Gastrocnemius medialis (tissue), 4 donors: ENCODE results near the gene ITFG2. TPM values are rescaled to one million over a fixed set of nuclear protein-coding genes. Genes with fewer than 3 reads are reported as not detected.
"Not testable (repeated sequence)": the region's sequence is repeated elsewhere in the genome, so short reads cannot be mapped to it uniquely, and the experiment has no call there.

Experiments
- ATAC-seq, 2 donors: fragments of 150-250 bp; one replicate each; pipeline ENCODE4 v1.9.1; 2016
- DNase-seq, 2 donors: peaks; one replicate each; pipeline ENCODE4 v3.0.0-alpha.2; 2019
- H3K27ac ChIP-seq, 4 donors: fragments of 200-600 bp; sonication (generic); 1 replicate in 1 of 4; 2 replicates in 3 of 4; pipeline ENCODE4 v1.5.1; 2016 to 2018; ENCODE audit warnings: mild to moderate bottlenecking in 2 of 4, moderate library complexity in 1 of 4
- H3K27me3 ChIP-seq, 3 donors: fragments of 200-600 bp; sonication (generic) in 2 of 3; 1 replicate in 1 of 3; 2 replicates in 2 of 3; pipeline versions ENCODE4 v1.5.1 to v1.6.0; 2016 to 2019; ENCODE audit warnings: mild to moderate bottlenecking in 1 of 3, moderate library complexity in 1 of 3
- H3K36me3 ChIP-seq, 2 donors: fragments of 200-600 bp; sonication (generic) in 1 of 2; one replicate each; pipeline ENCODE4 v1.5.1; 2017 to 2018
- H3K4me1 ChIP-seq, 2 donors: fragments of 200-600 bp; sonication (generic) in 1 of 2; one replicate each; pipeline ENCODE4 v1.5.1; 2016 to 2017; ENCODE audit warnings: mild to moderate bottlenecking in 2 of 2
- H3K4me3 ChIP-seq, 4 donors: fragments of 200-600 bp; sonication (generic) in 3 of 4; 1 replicate in 1 of 4; 2 replicates in 3 of 4; pipeline ENCODE4 v1.5.1; 2016 to 2019; ENCODE audit warnings: mild to moderate bottlenecking in 2 of 4
- H3K9me3 ChIP-seq, 3 donors: fragments of 200-600 bp; sonication (generic) in 2 of 3; 1 replicate in 1 of 3; 2 replicates in 2 of 3; pipeline ENCODE4 v1.5.1; 2016 to 2019
- POLR2A ChIP-seq, 2 donors: fragments of 450-650 bp; IDR thresholded peaks; one replicate each; pipeline ENCODE4 v1.6.1; 2017; ENCODE audit warnings: antibody characterized with exemption in 2 of 2, mild to moderate bottlenecking in 2 of 2, moderate library complexity in 2 of 2
- in situ Hi-C, 4 donors: fragments of 200-750 bp; cut with MboI; loops; one replicate each; pipeline versions ENCODE4 v1.15.0 to v1.8.0; 2017; ENCODE audit warnings: low sequenced_read_pairs in 4 of 4
- intact Hi-C: fragments of 100-400 bp; cut with DNase I; formaldehyde crosslinking; loops from one replicate; pipeline ENCODE4 v1.15.1; 2023; ENCODE audit warnings: low total_unique reads
- total RNA-seq, 4 donors: library from RNA; depleted of rRNA; stranded (reverse); fragments of >200 nt; gene quantifications; one replicate each; pipeline versions ENCODE4 v1.1.0 to v1.2.3, GENCODE V29; 2016
- TF ChIP-seq, protein P1 (sequence below), 5 experiments: fragments of 450-650 bp in 3 of 5; fragments of 200-600 bp in 2 of 5; sonication (generic) in 2 of 5; IDR thresholded peaks in 4 of 5; conservative IDR thresholded peaks in 1 of 5; 1 replicate in 4 of 5; 2 replicates in 1 of 5; pipeline ENCODE4 v1.5.1; 2016 to 2019; ENCODE audit warnings: antibody characterized with exemption in 5 of 5, mild to moderate bottlenecking in 3 of 5, moderate library complexity in 3 of 5

Gene ITFG2
- total RNA-seq, 4 donors from 2014 or later = 5.1 to 7.2 (median 5.9) TPM

DNA sequence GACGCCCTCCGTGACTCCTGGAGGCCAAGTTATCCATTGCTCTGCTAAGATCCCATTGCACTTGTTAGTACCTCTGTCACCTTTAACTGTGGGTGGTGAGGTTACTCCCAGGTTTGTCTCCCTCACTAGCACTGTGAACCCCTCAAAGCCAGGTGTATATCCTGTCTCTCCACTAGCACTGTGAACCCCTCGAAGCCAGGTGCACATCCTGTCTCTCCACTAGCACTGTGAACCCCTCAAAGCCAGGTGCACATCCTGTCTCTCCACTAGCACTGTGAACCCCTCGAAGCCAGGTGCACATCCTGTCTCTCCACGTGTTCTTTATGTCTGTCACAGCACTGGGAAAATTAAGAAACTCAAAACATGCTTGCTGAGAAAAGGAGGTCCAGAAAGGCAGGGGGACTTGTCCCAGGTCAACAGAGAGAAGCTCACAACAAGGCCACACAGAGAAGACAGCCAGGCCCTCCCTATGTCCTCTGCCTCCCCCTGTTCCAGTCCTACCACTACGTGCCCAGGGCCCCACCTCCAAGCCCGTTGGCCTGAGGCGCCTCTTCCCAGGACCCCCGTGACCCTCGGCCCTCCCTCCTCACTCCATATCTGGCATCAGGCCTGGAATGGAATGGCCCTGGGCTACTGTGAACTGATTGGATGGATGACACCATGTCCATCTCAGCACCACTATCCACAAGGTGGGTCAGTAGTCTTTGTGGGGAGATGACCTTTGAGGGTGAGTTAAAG lies 44.1 kb upstream of the ITFG2 start:
- H3K27me3 ChIP-seq = no peaks in the 10 kb centered on the region
- no peaks in the 10 kb centered on the region for H3K4me1 ChIP-seq
- TF ChIP-seq POLR2A (IDR thresholded peaks at IDR 0.05) = no peak
- TF ChIP-seq, protein P1, sequence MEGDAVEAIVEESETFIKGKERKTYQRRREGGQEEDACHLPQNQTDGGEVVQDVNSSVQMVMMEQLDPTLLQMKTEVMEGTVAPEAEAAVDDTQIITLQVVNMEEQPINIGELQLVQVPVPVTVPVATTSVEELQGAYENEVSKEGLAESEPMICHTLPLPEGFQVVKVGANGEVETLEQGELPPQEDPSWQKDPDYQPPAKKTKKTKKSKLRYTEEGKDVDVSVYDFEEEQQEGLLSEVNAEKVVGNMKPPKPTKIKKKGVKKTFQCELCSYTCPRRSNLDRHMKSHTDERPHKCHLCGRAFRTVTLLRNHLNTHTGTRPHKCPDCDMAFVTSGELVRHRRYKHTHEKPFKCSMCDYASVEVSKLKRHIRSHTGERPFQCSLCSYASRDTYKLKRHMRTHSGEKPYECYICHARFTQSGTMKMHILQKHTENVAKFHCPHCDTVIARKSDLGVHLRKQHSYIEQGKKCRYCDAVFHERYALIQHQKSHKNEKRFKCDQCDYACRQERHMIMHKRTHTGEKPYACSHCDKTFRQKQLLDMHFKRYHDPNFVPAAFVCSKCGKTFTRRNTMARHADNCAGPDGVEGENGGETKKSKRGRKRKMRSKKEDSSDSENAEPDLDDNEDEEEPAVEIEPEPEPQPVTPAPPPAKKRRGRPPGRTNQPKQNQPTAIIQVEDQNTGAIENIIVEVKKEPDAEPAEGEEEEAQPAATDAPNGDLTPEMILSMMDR (IDR thresholded peaks at IDR 0.05 in 4 of 5, conservative IDR thresholded peaks at IDR 0.05 in 1 of 5) = no peak
- no peak for DNase-seq
- H3K27ac ChIP-seq = no peak overlapping the region
- in situ Hi-C loops (no loop called here), intact Hi-C loops (no loop called here)
- H3K4me3 ChIP-seq = no peak overlapping the region
- ATAC-seq = no peak
- H3K36me3 ChIP-seq = no peaks in the 10 kb centered on the region
- H3K9me3 ChIP-seq = no peaks in the 10 kb centered on the region

GRCh38 chr12:2769866-2770533 lies 42.5 kb upstream of the ITFG2 start:
- TF ChIP-seq, protein P1 (IDR thresholded peaks at IDR 0.05 in 4 of 5, conservative IDR thresholded peaks at IDR 0.05 in 1 of 5) = no peak
- no peak for TF ChIP-seq POLR2A (IDR thresholded peaks at IDR 0.05)
- H3K4me1 ChIP-seq = no peaks in the 10 kb centered on the region
- ATAC-seq (no peak), DNase-seq (no peak)
- H3K4me3 ChIP-seq = no peak overlapping the region
- in situ Hi-C loops (no loop called here), intact Hi-C loops (no loop called here)
- no peak overlapping the region for H3K27ac ChIP-seq
- H3K9me3 ChIP-seq = no peaks in the 10 kb centered on the region
- H3K36me3 ChIP-seq = no peaks in the 10 kb centered on the region
- no peaks in the 10 kb centered on the region for H3K27me3 ChIP-seq

GRCh38 chr12:2770544-2770943 lies 41.9 kb upstream of the ITFG2 start:
- H3K36me3 ChIP-seq, DNase-seq, H3K4me3 ChIP-seq, ATAC-seq, H3K27me3 ChIP-seq, H3K27ac ChIP-seq, intact Hi-C loops, in situ Hi-C loops, H3K9me3 ChIP-seq, H3K4me1 ChIP-seq: not testable (repeated sequence)

GRCh38 chr12:2772370-2772769 lies 40.1 kb upstream of the ITFG2 start:
- Histone ChIP-seq H3K27ac (no peak overlapping the region), H3K4me3 (no peak overlapping the region), H3K36me3 (no peaks in the 10 kb centered on the region), H3K27me3 (no peaks in the 10 kb centered on the region), H3K9me3 (no peaks in the 10 kb centered on the region), H3K4me1 (no peaks in the 10 kb centered on the region)
- in situ Hi-C loops (no loop called here), intact Hi-C loops (no loop called here)
- TF ChIP-seq, protein P1 (IDR thresholded peaks at IDR 0.05 in 4 of 5, conservative IDR thresholded peaks at IDR 0.05 in 1 of 5) = no peak
- TF ChIP-seq POLR2A (IDR thresholded peaks at IDR 0.05) = no peak
- ATAC-seq = no peak
- DNase-seq = no peak

DNA sequence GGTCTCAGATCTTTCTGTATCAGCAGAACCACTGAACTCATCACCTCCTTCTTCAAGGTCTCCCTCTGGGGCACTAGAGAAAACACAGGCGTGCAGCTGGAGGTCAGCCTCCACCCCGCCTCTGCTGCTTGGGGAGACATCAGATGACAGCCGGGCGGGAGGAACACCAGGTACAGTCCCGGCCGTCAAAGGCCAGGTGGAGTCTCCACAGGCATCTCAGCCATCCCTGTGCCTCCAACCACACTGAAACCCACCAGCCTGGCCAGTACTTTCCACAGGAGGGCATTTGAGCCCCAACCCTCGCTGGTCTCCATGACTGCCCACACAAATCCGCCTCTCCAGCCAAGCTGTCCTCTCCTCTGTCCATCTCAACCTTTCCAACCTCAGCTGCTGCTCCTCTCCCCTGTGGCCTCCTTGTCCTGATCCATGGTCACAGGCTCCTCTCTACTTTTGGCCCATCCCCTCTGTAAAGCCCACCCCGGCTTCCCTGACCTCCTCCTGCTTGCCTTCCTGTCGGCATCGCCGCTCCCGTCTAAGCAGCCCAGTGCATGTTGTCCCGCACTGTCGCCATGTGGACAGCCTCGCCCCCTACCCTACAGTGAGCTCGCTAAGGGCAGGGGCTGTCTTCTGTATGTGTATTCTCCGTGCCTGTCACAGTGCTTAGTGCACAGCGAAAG lies 39.1 kb upstream of the ITFG2 start:
- ATAC-seq = no peak
- H3K27me3 ChIP-seq = no peaks in the 10 kb centered on the region
- DNase-seq = no peak
- TF ChIP-seq POLR2A (IDR thresholded peaks at IDR 0.05) = no peak
- TF ChIP-seq, protein P1 (IDR thresholded peaks at IDR 0.05 in 4 of 5, conservative IDR thresholded peaks at IDR 0.05 in 1 of 5) = no peak
- intact Hi-C loops = no loop called here
- H3K27ac ChIP-seq = no peak overlapping the region
- H3K36me3 ChIP-seq = no peaks in the 10 kb centered on the region
- no peak overlapping the region for H3K4me3 ChIP-seq
- in situ Hi-C loops = no loop called here
- no peaks in the 10 kb centered on the region for H3K9me3 ChIP-seq
- H3K4me1 ChIP-seq = no peaks in the 10 kb centered on the region
